ENCODE data around the gene LDB2. TPM values are rescaled to one million over a fixed set of nuclear protein-coding genes. Genes with fewer than 3 reads are reported as not detected.

The LDB2 gene
- total and polyA plus RNA-seq, 2 of the 8 experiments (the other 6 are each of a cell fraction or from before 2014, with no cell fraction given): 57.0 to 140 TPM

GRCh38 chr4:16852644-16853043 is 45.8 kb downstream of the LDB2 start:
- CTCF ChIA-PET (ENCODE audit: partially characterized antibody): interaction anchor here (0.9 to 3.2 kb wide), 2 partner anchors 31 to 39 kb away, joined by 3 to 7 read pairs; no protein-coding TSS in a partner anchor
- Histone ChIP-seq H3K23ac (ENCODE audit: insufficient read length) (no peak overlapping the region), H3K79me1 (ENCODE audit: low read depth, low read length) (peaks cover 5% of the 10 kb centered on the region; the same call in 1 of the 2 replicates), H3K4me2 (ENCODE audit: insufficient read depth in 1 of 2, low read depth in 2 of 2, low read length in 2 of 2) (no peak overlapping the region), H2BK20ac (ENCODE audit: low read length) (no peak overlapping the region), H3K14ac (ENCODE audit: insufficient read length) (no peak overlapping the region), H4K5ac (ENCODE audit: insufficient read length, low read depth, low read length) (no peak overlapping the region), H2BK120ac (replicated peaks; ENCODE audit: low read depth, low read length) (no peak overlapping the region), H4K8ac (ENCODE audit: extremely low read depth, insufficient read depth, low read length) (no peak overlapping the region), H3K27ac (ENCODE audit: low read depth, low read length) (no peak overlapping the region), H2AK5ac (ENCODE audit: low read depth, low read length) (no peak overlapping the region), H3K56ac (replicated peaks; ENCODE audit: insufficient read length, low read depth, low read length) (no peak overlapping the region), H2AFZ (ENCODE audit: low read length) (no peak overlapping the region), H4K20me1 (replicated peaks in 1 of 2; ENCODE audit: control insufficient read depth in 1 of 2, insufficient read depth in 2 of 2, low read length in 2 of 2) (no peaks in the 10 kb centered on the region), H3K23me2 (ENCODE audit: low read depth, low read length) (peaks cover 2% of the 10 kb centered on the region; the same call in 1 of the 2 replicates), H3K9ac (replicated peaks in 1 of 4; ENCODE audit: extremely low read depth in 1 of 4, low read depth in 3 of 4, low read length in 3 of 4) (no peak overlapping the region), H3K27me3 (replicated peaks in 1 of 4; ENCODE audit: control insufficient read depth in 3 of 4, extremely low read depth in 1 of 4, insufficient read depth in 3 of 4, low read length in 3 of 4) (no peaks in the 10 kb centered on the region; a peak in 1 of 7 replicates), H3K79me2 (ENCODE audit: control insufficient read depth in 1 of 2, insufficient read depth in 2 of 2, low read length in 2 of 2) (peaks cover 0 to 80% of the 10 kb centered on the region in 2 experiments; a peak in 3 of 4 replicates), H3K4me3 (ENCODE audit: extremely low read depth in 1 of 4, insufficient read depth in 2 of 4, low read depth in 3 of 4, low read length in 4 of 4) (no peak overlapping the region), H4K91ac (replicated peaks; ENCODE audit: insufficient read length, low read length) (no peak overlapping the region), H3K4ac (replicated peaks; ENCODE audit: insufficient read length, low read depth, low read length) (no peak overlapping the region), H2BK12ac (ENCODE audit: low read depth, low read length) (no peak overlapping the region), H3K36me3 (ENCODE audit: control insufficient read depth in 2 of 4, insufficient read depth in 4 of 4, low read length in 3 of 4) (peaks cover 0 to 3% (median 0%) of the 10 kb centered on the region in 4 experiments; a peak in 2 of 8 replicates), H3K18ac (ENCODE audit: extremely low read depth, low read length) (no peak overlapping the region), H2BK5ac (ENCODE audit: low read depth, low read length) (no peak overlapping the region), H2BK15ac (ENCODE audit: low read length) (no peak overlapping the region), H3K9me3 (ENCODE audit: insufficient read depth in 2 of 2, low read depth in 1 of 2, low read length in 1 of 2) (no peaks in the 10 kb centered on the region), H3K4me1 (replicated peaks in 1 of 4; ENCODE audit: control insufficient read depth in 3 of 4, insufficient read depth in 4 of 4, low read length in 3 of 4) (peaks cover 0 to 6% (median 4%) of the 10 kb centered on the region in 4 experiments; a peak in 3 of 7 replicates)
- no peak for DNase-seq (ENCODE audit: low read depth in 1 of 2, low spot score in 2 of 2)
- FAIRE-seq: no peak
- no peak for TF ChIP-seq E2F6 (IDR thresholded peaks at IDR 0.05)
- no peak for TF ChIP-seq HDAC2 (IDR thresholded peaks at IDR 0.05; ENCODE audit: borderline replicate concordance in 1 of 2, low read depth in 2 of 2, low read length in 2 of 2)
- TF ChIP-seq SP2 (IDR thresholded peaks at IDR 0.05; ENCODE audit: low read length): no peak
- no peak for TF ChIP-seq HDAC6 (IDR thresholded peaks at IDR 0.05; ENCODE audit: low read depth, low read length)
- no peak for TF ChIP-seq KDM4A (IDR thresholded peaks at IDR 0.05; ENCODE audit: low read depth, low read length, severe bottlenecking)
- no peak for TF ChIP-seq CHD2 (IDR thresholded peaks at IDR 0.05; ENCODE audit: low read length)
- TF ChIP-seq POLR2AphosphoS5 (IDR thresholded peaks at IDR 0.05; ENCODE audit: low read depth, low read length): no peak
- POLR2A ChIA-PET (ENCODE audit: partially characterized antibody): no interaction called here

Data from H1 (cell line).